GM21723 (cell line): Measurements from ENCODE around the gene LHFPL3.

Experiments used
- ATAC-seq: cut with Tn5 transposase; IDR thresholded peaks from one replicate; pipeline ENCODE4 v1.9.1; 2021; ENCODE audit warnings: mild to moderate bottlenecking, moderate library complexity; ENCODE audit not compliant: unreplicated experiment

Gene LHFPL3

GRCh38 chr7:104371216-104371979 is 43.0 kb downstream of the LHFPL3 start:
- no peak for ATAC-seq

- ATAC-seq = no peak
Observed at GRCh38 chr7:104371980-104372357, 43.6 kb downstream of the LHFPL3 start.

GRCh38 chr7:104382616-104383015 is 54.2 kb downstream of the LHFPL3 start:
- no peak for ATAC-seq

- ATAC-seq = no peak
Observed at GRCh38 chr7:104386943-104387342, 58.5 kb downstream of the LHFPL3 start.

GRCh38 chr7:104388222-104388621 is 59.8 kb downstream of the LHFPL3 start:
- no peak for ATAC-seq

- no peak for ATAC-seq
Observed at GRCh38 chr7:104395162-104395561, 66.8 kb downstream of the LHFPL3 start.

- ATAC-seq = no peak
Observed at GRCh38 chr7:104397442-104397841, 69.0 kb downstream of the LHFPL3 start.

- ATAC-seq = no peak
Observed at GRCh38 chr7:104408371-104408770, 80.0 kb downstream of the LHFPL3 start.

- ATAC-seq = no peak
Observed at GRCh38 chr7:104410742-104411141, 82.3 kb downstream of the LHFPL3 start.

GRCh38 chr7:104412911-104413310 is 84.5 kb downstream of the LHFPL3 start:
- ATAC-seq = no peak

- no peak for ATAC-seq
Observed at GRCh38 chr7:104414216-104414615, 85.8 kb downstream of the LHFPL3 start.

GRCh38 chr7:104415700-104416099 is 87.3 kb downstream of the LHFPL3 start:
- ATAC-seq = no peak

- ATAC-seq = no peak
Observed at GRCh38 chr7:104416866-104417393, 88.5 kb downstream of the LHFPL3 start.

GRCh38 chr7:104431930-104432329 is 103.5 kb downstream of the LHFPL3 start:
- no peak for ATAC-seq

- ATAC-seq = no peak
Observed at GRCh38 chr7:104434129-104434528, 105.7 kb downstream of the LHFPL3 start.

GRCh38 chr7:104442481-104442880 is 114.1 kb downstream of the LHFPL3 start:
- ATAC-seq = no peak

GRCh38 chr7:104444017-104444416 is 115.6 kb downstream of the LHFPL3 start:
- ATAC-seq = no peak

- ATAC-seq = no peak
Observed at GRCh38 chr7:104445393-104445792, 117.0 kb downstream of the LHFPL3 start.

GRCh38 chr7:104450861-104451260 is 122.5 kb downstream of the LHFPL3 start:
- ATAC-seq = no peak

GRCh38 chr7:104453190-104453589 is 124.8 kb downstream of the LHFPL3 start:
- no peak for ATAC-seq

- no peak for ATAC-seq
Observed at GRCh38 chr7:104458875-104459274, 130.5 kb downstream of the LHFPL3 start.

- ATAC-seq = no peak
Observed at GRCh38 chr7:104469166-104469820, 140.9 kb downstream of the LHFPL3 start.
